PC-9 (cell line): ENCODE results near the gene PTPRG.

Source experiments
- EZH2 ChIP-seq: fragments of 200-600 bp; sonication (generic); IDR thresholded peaks from 2 replicates; pipeline ENCODE4 v1.8.0; 2017; ENCODE audit warnings: antibody characterized with exemption, low read depth
- TF ChIP-seq, protein P1 (sequence below): fragments of 200-600 bp; sonication (generic); conservative IDR thresholded peaks from 2 replicates; pipeline ENCODE4 v1.6.1; 2017; ENCODE audit warnings: mixed run types, antibody characterized with exemption, mild to moderate bottlenecking, moderate library complexity

DNA sequence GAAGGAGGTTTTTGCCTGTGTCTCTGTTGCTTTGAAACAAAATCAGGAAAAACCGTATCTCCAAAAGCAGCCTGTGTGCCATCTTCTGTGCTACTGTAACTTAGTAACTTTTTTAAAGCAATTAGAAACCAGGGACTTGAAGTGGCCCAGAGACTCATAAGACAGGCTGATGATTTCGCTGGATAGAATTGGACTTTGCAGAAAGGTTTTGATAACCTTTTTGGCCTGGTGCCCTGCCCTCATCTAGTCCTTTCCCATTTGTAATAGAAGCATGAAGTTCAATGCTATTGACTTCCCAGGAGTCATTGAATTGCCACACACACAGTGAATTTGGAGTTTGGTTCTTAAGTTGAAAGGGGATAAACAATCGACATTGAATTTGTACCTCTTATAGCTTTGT is 157.2 kb downstream of the PTPRG start:
- no peak for TF ChIP-seq EZH2
- TF ChIP-seq, protein P1, sequence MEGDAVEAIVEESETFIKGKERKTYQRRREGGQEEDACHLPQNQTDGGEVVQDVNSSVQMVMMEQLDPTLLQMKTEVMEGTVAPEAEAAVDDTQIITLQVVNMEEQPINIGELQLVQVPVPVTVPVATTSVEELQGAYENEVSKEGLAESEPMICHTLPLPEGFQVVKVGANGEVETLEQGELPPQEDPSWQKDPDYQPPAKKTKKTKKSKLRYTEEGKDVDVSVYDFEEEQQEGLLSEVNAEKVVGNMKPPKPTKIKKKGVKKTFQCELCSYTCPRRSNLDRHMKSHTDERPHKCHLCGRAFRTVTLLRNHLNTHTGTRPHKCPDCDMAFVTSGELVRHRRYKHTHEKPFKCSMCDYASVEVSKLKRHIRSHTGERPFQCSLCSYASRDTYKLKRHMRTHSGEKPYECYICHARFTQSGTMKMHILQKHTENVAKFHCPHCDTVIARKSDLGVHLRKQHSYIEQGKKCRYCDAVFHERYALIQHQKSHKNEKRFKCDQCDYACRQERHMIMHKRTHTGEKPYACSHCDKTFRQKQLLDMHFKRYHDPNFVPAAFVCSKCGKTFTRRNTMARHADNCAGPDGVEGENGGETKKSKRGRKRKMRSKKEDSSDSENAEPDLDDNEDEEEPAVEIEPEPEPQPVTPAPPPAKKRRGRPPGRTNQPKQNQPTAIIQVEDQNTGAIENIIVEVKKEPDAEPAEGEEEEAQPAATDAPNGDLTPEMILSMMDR = no peak
